Activated CD4-positive, alpha-beta T cell treated with anti-CD3 and anti-CD28 coated beads, Interleukin-2, Interleukin-4, amounts not matched to agents 100 ng/mL and 50 ng/mL, durations not matched to agents 16 hours and 8 hours (primary cell): ENCODE results near the gene SMOC2.

Source experiments
- DNase-seq: peaks from one replicate; pipeline ENCODE4 v3.0.0-alpha.2; 2020; ENCODE audit warnings: low spot score

Gene SMOC2

DNA sequence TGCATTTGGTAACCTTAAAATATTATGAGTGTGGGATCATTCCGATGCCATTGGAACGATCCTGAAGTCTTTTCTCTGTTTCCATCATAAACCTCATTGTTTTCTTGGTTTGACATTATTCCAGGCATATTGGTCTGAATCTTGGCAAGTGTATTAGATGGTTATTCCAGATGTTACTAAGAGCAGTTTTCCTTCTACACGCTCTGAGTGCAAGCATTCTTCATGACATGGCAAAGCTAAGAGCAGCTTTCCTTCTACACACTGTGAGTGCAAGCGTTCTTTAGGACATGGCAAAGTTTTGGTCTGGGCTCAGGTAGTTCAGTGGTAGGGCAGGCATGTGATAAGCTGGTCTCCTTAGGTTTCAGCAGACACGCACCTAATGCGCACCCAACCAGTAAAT is 53.0 kb downstream of the SMOC2 start:
- no peak for DNase-seq

DNA sequence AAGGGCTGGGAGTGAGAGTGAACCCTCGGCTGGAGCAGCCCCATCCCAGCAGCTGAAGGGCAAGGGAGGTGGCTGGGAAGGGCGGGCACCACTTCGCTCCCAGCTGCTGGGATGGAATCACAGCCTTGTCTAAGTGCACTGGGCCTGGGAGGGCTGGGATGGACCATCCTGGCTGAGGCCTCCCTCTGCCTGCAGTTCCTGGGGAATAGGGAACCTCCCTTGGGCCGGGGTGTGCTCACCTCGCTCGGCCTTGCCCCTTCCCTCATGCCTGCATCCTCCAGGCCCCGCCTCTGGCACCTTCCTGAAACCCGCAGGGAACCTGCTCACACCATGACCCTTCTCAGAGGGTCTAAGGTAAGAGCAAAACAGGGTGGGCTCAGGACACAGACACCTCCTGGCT is 53.7 kb downstream of the SMOC2 start:
- DNase-seq = no peak

DNA sequence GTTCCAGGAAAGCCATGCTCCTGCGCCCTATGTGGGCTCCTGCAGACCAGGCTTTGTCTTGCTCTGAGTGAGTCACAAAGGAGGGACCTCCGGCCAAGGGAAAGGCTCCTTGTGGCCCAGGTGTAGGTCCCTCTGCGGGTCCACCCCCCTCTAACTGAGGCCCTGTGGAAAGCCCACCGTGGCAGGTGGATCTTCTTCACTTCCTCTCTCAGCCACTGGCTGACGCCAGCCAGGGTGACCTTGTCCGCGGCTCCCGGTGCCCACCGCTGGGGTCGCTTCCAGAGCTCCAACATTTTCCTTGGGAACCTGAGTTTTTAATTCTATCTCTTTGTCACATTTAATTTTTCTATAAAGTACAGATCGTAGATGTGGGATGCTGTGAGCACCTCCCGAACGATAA is 54.1 kb downstream of the SMOC2 start:
- no peak for DNase-seq

DNA sequence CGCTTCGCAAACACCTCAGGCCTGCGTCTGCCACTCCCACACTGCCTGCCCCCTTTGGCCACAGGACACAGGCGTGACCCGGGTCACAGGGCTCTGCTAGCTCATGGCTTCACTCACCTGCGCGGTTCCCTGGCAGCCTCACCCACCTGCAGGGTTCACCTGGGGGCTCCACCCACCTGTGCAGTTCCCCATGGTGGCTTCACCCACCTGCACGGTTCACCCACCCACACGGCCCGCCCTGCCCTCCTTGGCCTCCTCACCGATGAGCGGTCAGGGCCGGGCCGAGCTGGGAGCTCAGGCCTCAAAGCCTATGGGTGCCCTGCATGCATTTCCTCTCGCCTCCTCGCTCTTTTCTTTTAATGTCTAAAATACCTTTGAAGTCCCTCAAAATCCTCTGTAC is 54.7 kb downstream of the SMOC2 start:
- DNase-seq = no peak

DNA sequence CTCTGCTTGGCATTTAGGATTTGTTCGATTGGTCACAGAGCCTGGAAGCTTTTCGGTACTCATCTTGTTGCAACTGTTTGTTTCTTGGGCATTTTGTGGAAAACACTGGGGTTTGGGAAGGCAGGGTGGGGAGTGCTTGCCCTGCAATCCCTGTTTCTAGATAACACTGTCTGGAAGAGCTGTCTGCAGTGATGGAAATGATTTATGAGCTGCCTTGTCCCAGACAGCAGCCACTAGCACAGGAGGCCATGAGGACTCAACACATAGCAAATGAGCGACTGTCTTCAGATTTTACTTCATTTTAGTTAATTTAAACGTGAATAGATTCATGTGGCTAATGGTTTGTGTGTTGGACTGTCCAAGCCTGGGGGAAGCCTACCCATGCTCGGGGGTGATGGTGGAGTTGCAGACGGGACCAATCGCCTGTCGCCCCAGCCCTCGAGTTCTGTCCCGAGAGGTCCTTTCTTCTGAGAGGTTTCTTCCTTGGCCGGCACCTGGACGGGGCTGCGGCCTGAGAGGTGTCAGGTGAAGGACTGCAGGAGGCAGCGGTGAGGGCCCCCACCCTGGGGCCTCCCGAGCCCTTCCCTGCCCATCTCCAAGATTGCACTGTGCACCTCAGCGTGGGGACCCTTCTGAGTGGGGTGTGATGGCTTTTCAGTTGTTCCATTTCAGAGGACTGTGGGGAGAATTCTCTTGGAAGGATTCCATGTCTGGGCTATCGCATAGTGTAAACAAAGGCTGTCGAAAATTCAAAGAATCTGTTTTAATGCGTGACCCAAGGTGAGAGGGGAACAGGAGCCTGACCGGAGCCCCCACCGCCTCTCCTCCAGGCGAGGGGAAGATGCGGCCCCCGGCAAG is 55.4 kb downstream of the SMOC2 start:
- DNase-seq = no peak

DNA sequence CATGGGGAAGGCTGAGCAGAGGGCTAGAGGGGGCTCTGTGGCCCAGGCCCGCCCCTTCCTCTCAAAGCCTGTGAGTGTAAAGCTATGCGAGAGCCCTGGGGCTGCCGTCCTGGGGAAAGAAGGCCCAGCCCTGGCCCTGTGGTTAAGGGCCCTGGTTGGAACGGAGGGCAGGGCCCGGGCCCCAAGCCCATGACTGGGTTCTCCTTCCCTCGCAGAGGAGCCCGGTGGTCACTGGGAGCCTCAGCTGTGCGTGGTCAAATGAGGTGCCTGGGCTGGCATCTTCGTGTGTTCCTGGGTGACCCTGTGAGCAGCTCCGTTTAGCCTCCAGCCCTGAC is 56.0 kb downstream of the SMOC2 start:
- DNase-seq = no peak

DNA sequence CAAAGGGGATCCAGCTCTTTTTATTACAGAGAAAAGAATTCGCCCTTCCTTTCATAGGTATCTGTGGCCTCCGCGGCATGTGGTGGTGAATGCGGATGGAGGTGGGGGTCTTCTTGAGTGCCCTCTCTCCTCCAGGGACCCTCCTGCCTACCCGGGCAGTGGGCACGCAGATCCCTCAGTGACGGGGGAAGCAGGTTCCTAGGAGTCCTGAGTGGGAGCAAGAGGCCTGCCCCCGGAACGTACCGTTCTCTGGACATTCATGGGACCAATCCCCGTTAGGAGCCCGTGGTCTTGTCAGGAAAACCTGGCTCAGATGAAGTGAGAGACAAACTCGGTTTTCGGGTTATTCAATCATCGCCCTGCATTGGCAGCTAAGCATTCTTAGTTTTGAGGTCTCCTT is 56.4 kb downstream of the SMOC2 start:
- no peak for DNase-seq

DNA sequence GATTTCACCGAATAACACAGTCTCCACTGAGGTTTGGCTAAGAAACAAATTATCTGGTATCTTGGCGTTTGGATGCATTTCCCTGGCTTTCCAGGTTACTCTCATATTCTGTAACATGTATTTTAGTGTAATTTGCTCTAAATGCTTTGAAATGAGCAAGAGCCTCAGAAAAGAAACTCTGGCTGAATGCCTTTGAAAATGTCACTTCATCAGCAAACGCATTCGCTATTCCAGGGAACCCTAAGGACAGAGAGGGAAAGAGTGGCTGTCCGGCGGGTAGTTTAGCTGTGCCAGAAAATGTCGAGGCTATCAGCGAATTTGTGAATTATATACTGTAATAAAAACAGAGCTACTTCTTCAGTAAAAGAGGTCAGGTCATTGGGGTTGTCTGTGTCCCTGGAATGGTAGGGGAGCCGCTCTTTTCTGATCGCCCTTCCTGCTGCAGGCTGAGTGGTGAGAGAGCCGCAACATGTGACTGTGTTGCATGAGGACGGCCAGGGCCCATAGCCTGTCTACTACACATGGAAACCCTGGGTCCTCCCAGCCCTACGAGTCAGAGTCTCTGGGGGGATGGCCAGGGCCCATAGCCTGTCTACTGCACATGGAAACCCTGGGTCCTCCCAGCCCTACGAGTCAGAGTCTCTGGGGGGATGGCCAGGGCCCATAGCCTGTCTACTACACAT is 57.3 kb downstream of the SMOC2 start:
- no peak for DNase-seq

DNA sequence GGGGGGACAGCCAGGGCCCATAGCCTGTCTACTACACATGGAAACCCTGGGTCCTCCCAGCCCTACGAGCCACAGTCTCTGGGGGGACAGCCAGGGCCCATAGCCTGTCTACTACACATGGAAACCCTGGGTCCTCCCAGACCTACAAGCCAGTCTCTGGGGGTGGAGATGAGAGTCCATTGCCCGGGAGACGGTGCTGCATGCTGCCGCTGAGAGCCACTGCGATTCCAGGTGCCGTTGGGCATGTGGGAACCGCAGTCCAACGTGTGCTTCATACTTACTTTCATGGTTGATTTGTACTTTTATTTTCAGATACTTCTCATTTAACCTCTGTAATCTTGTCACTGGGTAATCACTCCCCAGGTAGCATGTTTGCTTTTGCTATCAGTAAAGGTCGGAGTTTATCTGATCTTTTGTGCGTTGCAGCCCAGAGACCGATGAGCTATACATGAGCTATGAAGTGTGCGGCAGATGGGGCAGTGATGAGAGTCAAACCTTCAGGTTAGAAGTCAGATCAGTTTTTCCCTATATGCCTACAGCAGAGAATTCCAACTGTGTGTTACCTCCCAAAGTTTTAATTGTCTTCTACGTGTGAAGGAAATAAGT is 58.2 kb downstream of the SMOC2 start:
- no peak for DNase-seq

DNA sequence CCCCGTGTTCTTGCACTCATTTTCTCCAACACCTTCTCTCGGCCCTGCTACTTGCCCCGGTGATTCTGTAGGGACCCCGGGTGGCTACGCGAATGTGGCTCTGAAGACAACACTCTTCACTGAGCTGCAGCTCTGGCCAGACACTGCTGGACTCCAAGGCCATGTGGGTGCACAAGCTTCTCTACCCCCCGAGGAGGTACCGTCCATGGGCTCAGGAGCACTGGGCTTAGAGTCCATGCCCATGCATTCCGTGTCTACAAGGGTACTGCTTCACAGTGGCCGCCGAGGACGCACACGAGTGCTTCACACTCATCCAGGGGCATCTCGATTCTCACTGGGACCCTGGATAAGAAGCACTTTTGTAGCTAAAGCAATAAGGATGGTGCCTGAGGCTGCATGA is 59.5 kb downstream of the SMOC2 start:
- no peak for DNase-seq

DNA sequence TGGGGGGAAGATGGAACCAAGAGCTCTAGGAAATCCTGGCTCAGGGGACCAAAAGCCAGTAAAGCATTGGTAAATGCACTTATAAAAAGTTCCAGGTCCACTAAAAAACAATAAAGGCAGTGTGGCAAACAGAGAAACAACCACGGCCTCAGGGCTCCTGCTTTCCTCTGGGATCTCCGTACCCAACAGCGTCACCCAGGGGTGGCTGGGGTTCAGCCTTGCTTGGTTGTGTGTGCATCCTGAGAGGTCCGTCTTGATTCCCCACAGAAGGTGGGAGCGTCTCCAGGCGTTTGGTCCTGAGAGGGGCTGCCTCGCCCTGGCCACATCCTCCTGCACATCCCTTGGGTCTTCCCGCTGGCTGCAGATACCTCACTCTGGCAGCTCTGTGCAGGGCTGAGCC is 60.6 kb downstream of the SMOC2 start:
- DNase-seq = no peak

DNA sequence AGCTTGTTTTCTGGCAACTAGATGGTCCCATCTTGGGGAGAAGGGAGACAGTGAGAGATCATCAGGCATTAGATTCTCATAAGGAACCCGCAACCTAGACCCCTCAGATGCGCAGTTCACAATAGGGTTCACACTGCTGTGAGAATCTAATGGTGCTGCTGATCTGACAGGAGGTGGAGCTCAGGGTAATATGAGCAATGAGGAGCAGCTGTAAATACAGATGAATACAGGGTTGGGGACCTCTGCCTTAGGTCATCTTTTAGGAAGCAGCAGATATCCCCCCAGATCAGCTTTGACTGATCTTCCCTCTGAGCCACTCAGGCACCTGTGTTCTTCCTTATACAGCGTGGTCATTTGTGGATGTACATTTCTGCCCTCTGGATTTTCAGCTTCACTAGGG is 63.4 kb downstream of the SMOC2 start:
- DNase-seq = no peak

DNA sequence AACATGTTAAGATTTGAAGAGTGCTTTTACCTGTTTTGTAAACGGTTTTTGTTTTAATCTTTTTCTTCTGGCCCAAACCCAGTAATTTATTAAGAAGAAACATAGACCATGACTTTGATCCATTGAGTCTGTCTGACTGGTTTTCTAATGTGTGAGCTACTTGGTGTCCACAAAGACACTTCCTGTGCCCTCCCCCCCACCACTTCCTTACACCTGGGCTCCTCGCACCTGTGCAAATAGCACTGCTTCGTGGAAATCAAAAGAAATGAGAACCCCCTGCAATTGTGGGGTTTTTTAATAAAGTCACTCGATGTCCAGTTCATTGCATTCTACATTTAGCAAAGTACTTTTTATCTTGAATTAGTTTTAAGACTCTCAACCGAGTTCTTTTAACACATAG is 65.5 kb downstream of the SMOC2 start:
- DNase-seq = no peak

DNA sequence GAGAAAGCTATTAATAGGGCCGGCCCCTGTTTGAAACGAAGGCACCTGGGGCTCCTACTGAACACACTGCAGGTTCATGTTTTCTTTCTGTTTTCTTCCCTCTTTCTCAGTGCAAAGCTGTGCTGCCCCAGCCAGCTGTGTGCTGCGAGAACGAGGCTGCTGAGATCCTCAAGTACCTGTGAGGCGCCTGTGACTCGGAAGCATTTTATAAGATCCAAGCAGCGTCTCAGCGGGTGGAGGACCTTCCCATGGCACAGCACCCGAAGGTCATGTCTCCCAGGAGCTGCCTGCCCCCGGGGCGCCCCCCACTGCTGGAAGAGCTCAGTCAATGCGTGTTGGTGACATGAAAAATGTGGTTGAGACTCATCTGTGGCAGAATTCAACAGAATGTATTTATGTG is 66.3 kb downstream of the SMOC2 start:
- DNase-seq = no peak

DNA sequence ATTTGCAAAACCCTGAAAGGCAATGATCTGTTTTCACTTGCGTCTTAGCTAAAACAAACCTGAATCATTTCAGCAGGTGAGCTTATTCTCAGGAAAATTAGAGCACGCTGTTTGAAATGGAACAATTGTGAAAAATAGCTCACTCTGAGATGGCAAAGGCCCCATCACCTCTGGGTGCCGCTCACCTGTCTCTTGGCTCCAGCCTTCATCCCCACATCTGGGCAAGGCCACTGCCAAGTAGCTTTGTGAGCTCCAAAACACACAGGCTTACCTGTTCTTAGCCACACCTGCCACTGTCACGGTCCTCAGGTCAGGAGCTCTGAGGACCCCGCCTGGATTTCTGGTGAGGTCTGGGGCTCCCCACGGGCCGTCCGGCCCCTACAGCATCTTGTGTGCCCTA is 66.7 kb downstream of the SMOC2 start:
- DNase-seq = no peak

DNA sequence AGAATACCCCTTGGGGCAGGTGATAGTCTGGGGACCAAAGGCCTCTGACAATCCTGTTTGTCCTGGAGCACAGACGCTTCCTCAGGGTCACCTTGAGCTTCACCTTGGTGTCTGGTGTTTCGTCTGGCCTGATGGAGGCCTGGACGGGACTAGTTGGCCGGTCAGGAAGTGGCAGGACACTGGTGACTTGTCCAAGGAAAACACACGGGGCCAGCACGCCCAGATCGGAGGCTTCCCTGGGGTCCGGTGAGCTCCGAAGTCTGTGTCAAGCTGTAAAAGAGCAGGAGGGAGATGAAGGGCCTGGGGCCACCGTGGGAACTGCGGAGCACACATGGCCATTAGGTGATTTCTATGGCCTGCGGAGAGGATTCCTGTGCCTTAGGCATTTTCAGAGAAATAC is 67.9 kb downstream of the SMOC2 start:
- DNase-seq = no peak

DNA sequence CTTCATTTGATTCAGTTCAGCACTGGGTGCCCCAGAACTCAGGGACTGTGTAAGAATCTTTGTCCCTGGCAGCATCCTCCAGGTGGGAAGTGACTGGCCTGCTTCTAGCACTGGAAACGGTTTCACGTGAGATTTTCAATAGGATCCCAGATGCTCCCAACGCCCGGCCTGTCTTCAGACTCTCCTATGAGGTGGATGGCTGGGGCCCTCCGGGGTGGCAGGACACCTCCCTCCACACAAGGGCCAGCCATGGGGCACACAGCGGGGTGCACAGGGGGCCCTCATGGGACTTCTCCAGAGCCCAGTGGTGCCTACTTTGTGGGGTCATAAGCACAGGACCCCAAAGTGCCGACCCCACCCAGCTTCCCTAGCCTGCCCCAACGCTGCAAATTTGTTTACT is 72.8 kb downstream of the SMOC2 start:
- DNase-seq = no peak

DNA sequence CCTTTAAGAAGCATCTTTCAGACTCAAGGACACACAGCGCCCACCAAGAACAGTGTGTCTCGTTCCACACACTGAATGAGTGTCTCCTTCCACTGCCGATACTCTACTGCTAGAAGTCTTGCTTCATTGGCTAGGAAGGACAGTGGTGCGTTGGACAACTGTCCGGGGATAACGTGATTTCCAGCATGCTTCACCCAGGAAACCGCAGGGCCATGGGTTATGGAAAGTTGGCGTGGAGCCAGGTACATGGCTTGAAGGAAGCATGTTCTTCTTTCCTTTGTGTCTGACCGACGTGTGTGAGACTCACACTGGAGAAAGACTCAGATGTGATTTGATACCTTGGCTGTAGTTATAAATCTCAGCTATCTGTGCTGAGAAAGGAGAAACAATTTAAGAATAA is 73.2 kb downstream of the SMOC2 start:
- no peak for DNase-seq

DNA sequence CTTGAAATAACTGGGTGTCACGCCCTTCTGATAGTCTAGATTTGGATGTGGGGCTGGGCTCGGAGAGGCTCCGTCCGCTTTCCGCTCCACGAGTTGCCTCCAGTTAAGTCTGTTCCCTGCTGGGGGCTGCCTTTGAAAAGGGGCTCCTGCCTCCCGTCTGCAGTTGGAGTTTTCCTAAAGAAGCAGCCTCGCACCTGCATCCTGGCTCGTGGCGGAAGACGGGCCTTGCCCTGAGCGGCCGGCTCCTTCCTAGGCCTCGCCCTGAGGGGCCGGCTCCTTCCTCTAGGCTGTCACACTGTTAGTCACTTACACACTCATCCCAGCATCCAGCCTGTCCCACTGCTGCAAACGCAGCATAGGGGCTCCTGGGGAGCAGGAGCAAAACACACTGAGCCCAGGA is 74.4 kb downstream of the SMOC2 start:
- DNase-seq = no peak

DNA sequence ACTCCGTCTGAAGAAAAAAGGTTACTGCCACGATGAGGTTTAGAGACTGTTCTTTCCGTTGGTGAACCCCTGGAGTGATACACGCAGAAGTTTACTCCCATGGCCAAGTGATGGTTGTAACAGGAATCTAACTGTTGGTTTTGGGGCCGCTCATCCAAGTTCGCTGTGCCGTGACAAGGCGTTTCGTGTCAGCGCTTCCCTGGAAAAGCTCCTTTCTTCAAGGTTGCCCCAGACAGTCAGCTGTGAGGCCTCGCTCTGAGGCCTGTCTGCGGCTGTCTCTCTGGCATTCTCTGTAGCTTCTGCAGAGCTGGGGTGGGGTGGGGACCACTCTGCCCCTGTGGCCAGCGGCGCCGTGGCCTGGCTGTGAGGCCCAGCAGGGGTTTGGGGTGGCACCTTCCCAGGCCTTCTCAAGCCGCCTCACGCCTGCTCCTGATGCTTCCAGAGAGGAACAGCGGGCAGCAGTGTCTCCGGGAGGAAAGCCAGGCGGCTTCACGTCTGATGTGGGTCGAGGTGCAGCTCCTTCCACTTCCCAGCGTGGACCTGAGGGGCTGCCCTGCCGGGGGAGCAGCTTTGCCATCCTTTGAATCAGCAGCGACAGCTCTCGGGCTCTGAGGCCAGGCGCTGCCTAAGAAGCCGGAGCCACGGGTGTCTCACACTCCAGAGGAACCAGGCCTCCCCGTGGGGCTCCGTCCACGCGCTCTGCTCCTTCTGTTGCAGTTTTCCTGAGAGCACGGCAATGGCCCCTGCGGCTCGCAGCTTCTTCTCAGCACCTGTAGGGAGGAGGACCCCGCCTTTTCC is 76.2 kb downstream of the SMOC2 start:
- DNase-seq = no peak

DNA sequence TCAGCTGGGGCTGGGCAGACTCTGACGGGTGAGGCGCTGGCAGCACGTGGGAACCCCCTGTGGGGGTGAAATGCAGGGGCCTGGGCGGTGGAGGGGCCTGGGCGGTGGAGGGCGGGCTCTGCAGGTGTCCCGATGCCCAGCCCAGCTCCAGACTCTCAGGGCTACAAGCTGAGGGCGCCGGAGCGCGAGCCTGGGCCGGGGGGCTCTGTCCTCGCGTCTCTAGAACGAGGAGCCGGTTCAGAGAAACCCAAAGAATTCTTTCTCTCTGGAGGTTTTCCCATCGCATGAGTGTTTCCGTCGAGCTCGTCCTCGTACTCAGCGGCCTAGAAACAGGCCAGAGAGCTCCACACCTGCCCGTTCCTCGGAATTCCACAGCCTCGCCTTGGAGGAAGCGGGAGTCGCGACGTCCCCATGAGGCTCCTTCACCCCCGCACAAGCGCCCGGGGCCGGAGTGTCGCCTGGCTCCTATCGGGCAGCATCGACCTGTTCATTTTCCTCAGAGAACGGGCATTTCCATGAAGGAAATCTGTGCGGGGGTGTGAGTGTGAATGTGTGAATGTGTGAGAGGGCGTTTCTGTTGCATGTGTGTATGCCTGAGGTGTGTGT is 76.9 kb downstream of the SMOC2 start:
- no peak for DNase-seq

DNA sequence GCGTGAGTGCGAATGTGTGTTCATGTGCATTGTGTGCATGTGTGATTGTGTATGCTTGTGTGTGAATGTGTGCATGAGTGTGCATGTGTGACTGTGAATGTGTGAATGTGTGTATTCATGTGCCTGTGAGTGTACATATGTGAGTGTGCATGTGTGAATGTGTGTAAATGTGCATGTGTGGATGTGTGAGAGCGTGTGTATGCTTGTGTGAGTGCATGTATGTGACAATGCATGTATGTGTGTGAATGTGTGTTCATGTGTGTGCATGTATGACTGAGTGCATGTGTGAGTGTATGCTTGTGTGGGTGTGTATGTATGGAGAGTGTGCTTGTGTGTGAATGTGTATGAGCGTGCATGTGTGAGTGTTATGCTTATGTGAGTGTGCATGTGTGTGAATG is 77.4 kb downstream of the SMOC2 start:
- no peak for DNase-seq
